GM06990 (cell line): Measurements from ENCODE around the gene RBM22.
"Not testable (repeated sequence)": the region's sequence is repeated elsewhere in the genome, so short reads cannot be mapped to it uniquely, and the experiment has no call there.

Source experiments
- DNase-seq: peaks from one replicate; pipeline ENCODE4 v3.0.0-alpha.2; 2011; ENCODE audit not compliant: insufficient read length; ENCODE audit errors: extremely low read depth
- H3K27me3 ChIP-seq: replicated peaks from 2 replicates; pipeline ENCODE4 v1.6.0; 2011; ENCODE audit warnings: low read length; ENCODE audit not compliant: control insufficient read depth, insufficient read depth
- H3K36me3 ChIP-seq: 2 replicates; pipeline ENCODE4 v1.5.1; 2011; ENCODE audit warnings: low read length; ENCODE audit not compliant: control insufficient read depth, insufficient read depth
- H3K4me3 ChIP-seq: replicated peaks from 2 replicates; pipeline ENCODE4 v1.5.1; 2011; ENCODE audit warnings: low read depth, mild to moderate bottlenecking, control low read depth, low read length
- TF ChIP-seq, protein P1 (sequence below): IDR thresholded peaks from 2 replicates; pipeline ENCODE4 v1.5.1; 2011; ENCODE audit warnings: low read length, control low read depth, mild to moderate bottlenecking, inconsistent platforms; ENCODE audit not compliant: insufficient read depth, poor library complexity, severe bottlenecking

RBM22 gene

DNA sequence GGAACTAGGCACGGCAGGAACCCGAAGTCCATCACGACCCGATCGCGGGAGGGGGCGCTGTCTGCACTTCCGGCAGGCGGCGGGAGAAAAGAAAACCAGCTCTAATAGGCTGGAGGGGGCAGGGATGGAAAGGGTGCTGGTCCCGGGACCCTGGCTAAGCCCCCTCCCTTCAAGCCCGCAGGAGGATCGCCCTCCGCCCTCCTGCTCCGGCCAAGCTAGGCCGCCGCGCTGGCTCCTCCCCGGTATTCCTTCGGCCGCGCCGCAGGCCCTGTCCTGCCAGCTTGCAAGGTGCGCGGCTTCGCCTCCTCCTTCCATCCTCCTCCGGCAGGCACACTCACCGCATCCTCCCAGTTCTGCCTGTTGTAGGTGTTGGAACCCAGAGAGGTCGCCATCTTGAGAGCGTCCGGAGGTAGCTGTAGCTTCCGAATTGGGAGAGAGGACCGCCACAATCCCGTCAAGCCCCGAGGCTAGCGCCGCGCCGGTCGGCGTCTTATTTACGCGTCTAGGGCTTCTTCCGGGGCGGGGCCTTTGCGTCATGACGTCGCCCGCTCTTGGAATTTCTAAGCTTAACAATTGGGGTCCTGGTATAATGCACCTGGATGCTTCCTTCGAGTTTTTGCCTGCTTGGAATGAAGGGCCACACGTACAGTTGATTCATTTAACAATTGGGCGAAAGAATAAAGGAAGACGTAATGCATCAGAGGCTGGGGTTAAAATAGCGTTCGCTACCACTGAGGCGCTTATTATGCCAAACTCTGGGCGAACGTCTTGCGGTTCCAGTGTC, at the start of gene RBM22:
TSS of gene RBM22 (minus strand) at position 469 of the 784 bp plus-strand sequence. CDS start at position 392, 77 bp downstream.
- H3K4me3 ChIP-seq: peak within 1 kb of the TSS; percentile 91
- TF ChIP-seq, protein P1, sequence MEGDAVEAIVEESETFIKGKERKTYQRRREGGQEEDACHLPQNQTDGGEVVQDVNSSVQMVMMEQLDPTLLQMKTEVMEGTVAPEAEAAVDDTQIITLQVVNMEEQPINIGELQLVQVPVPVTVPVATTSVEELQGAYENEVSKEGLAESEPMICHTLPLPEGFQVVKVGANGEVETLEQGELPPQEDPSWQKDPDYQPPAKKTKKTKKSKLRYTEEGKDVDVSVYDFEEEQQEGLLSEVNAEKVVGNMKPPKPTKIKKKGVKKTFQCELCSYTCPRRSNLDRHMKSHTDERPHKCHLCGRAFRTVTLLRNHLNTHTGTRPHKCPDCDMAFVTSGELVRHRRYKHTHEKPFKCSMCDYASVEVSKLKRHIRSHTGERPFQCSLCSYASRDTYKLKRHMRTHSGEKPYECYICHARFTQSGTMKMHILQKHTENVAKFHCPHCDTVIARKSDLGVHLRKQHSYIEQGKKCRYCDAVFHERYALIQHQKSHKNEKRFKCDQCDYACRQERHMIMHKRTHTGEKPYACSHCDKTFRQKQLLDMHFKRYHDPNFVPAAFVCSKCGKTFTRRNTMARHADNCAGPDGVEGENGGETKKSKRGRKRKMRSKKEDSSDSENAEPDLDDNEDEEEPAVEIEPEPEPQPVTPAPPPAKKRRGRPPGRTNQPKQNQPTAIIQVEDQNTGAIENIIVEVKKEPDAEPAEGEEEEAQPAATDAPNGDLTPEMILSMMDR: peak; percentile 78
- DNase-seq: peak; percentile 90
- H3K27me3 ChIP-seq: no peaks in the 10 kb centered on the region
- peaks cover 5% of the 10 kb centered on the region for H3K36me3 ChIP-seq

- no peak overlapping the region for H3K4me3 ChIP-seq
- no peak for DNase-seq
- no peaks in the 10 kb centered on the region for H3K36me3 ChIP-seq
- TF ChIP-seq, protein P1: no peak
- no peaks in the 10 kb centered on the region for H3K27me3 ChIP-seq
Observed at GRCh38 chr5:150750469-150750868, 49.6 kb upstream of the RBM22 start.

GRCh38 chr5:150743142-150743488, 42.3 kb upstream of the RBM22 start:
- DNase-seq, H3K27me3 ChIP-seq, H3K4me3 ChIP-seq, H3K36me3 ChIP-seq: not testable (repeated sequence)

DNA sequence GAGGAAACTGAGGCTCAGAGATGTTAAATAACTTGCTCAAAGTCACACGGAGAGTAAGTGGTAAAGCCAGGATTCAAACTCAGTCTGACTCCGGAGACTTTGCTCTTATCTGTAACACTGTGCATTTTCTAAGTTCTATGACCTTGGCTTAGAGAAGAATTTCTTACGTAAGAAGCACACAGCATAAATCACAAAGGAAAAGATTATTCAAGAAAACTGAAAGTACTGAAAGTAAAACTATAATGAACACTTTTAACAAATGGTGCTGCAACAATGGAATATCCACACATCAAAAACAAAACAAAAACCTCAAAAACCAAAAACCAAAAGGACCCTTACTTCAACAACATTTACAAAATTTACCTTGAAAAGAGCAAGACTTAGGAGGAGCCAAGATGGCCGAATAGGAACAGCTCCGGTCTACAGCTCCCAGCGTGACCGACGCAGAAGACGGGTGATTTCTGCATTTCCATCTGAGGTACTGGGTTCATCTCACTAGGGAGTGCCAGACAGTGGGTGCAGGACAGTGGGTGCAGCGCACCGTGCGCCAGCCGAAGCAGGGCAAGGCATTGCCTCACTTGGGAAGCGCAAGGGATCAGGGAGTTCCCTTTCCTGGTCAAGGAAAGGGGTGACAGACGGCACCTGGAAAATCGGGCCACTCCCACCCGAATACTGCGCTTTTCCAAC, 41.7 kb upstream of the RBM22 start:
- not testable (repeated sequence) for DNase-seq, H3K36me3 ChIP-seq, H3K27me3 ChIP-seq, H3K4me3 ChIP-seq

DNA sequence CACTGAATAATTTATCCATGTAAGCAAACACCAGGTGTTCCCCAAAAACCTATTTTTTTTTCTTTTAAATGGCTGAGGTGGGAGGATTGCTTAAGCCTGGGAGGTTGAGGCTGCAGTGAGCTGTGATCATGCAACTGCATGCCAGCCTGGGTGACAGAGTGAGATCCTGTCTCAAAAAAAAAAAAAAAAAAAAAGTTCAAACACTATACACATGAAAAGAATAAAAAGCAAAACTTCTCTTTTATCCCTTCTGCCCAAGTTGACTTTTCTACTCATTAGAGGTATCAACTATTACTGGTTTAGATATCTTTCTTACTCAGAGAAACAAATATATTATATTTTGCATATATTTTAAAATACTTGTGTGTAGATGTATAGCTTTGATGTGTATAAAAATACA, 40.1 kb upstream of the RBM22 start:
- peaks cover 1% of the 10 kb centered on the region for H3K36me3 ChIP-seq
- no peak overlapping the region for H3K4me3 ChIP-seq

DNA sequence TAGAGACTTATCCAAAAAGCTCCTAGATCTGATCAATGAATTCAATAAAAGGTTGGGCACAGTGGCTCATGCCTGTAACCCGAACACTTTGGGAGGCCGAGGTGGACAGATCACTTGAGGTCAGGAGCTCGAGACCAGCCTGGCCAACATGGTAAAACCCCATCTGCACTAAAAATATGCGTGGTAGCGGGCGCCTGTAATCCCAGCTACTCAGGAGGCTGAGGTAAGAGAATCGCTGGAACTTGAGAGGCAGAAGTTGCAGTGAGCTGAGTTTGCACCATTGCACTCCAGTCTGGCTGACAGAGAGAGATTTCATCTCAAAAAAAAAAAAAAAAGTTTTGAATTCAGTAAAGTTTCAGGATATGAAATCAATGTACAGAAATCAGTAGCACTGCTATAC, 38.0 kb upstream of the RBM22 start:
- H3K27me3 ChIP-seq: no peaks in the 10 kb centered on the region
- DNase-seq: no peak
- no peak overlapping the region for H3K4me3 ChIP-seq
- peaks cover 1% of the 10 kb centered on the region for H3K36me3 ChIP-seq
- TF ChIP-seq, protein P1: no peak

More for the DNA sequence above, 40.1 kb upstream of the RBM22 start:
- no peak for DNase-seq
- H3K27me3 ChIP-seq: no peaks in the 10 kb centered on the region
- TF ChIP-seq, protein P1: no peak
